DMS153 treated with DMSO at 0.1 percent for 48 hours (cell line): ENCODE results near the gene SANBR.
"Not testable (repeated sequence)": the region's sequence is repeated elsewhere in the genome, so short reads cannot be mapped to it uniquely, and the experiment has no call there.

Experiments used
- DNase-seq: peaks from one replicate; lab custom pipeline; 2025; ENCODE audit not compliant: unreplicated experiment; lab: John Stamatoyannopoulos, UW

The SANBR gene

GRCh38 chr2:61065714-61066709, at the start of gene SANBR:
SANBR (plus strand) TSS chr2:61065871; CDS start chr2:61070351, 4,480 bp downstream.
- peak; percentile 72 for DNase-seq

- no peak for DNase-seq
Measured at GRCh38 chr2:61015976-61016375, 49.7 kb upstream of the SANBR start.

GRCh38 chr2:61016392-61017002, 49.2 kb upstream of the SANBR start:
- no peak for DNase-seq

GRCh38 chr2:61017003-61017555, 48.6 kb upstream of the SANBR start:
- DNase-seq, result peak; percentile 79

GRCh38 chr2:61017556-61018317, 47.9 kb upstream of the SANBR start, which contains the start of the genes PEX13 and PUS10:
PEX13 (plus strand) TSS chr2:61017720; CDS start chr2:61017760, 40 bp downstream.
PUS10 (minus strand) TSS chr2:61018255; CDS start chr2:61011890, 6,365 bp downstream.
- DNase-seq, result peak; percentile 79

- DNase-seq, result no peak
Measured at GRCh38 chr2:61018318-61018755, 47.3 kb upstream of the SANBR start.

GRCh38 chr2:61018798-61019197, 46.9 kb upstream of the SANBR start:
- no peak for DNase-seq

GRCh38 chr2:61021228-61021660, 44.4 kb upstream of the SANBR start:
- DNase-seq, result no peak

- no peak for DNase-seq
Measured at GRCh38 chr2:61023670-61024069, 42.0 kb upstream of the SANBR start.

- DNase-seq, result no peak
Measured at GRCh38 chr2:61029533-61029932, 36.1 kb upstream of the SANBR start.

- DNase-seq, result not testable (repeated sequence)
Measured at GRCh38 chr2:61034592-61034991, 31.1 kb upstream of the SANBR start.

- DNase-seq, result not testable (repeated sequence)
Measured at GRCh38 chr2:61036643-61037042, 29.0 kb upstream of the SANBR start.

GRCh38 chr2:61042807-61043206, 22.9 kb upstream of the SANBR start:
- no peak for DNase-seq

- DNase-seq, result no peak
Measured at GRCh38 chr2:61044636-61045035, 21.0 kb upstream of the SANBR start.

GRCh38 chr2:61045226-61045625, 20.4 kb upstream of the SANBR start:
- DNase-seq, result no peak

- DNase-seq, result no peak
Measured at GRCh38 chr2:61045999-61046398, 19.7 kb upstream of the SANBR start.

GRCh38 chr2:61055557-61055956, 10.1 kb upstream of the SANBR start:
- DNase-seq, result no peak

- DNase-seq, result no peak
Measured at GRCh38 chr2:61057562-61057961, 8.1 kb upstream of the SANBR start.

GRCh38 chr2:61059382-61059781, 6.3 kb upstream of the SANBR start:
- DNase-seq, result no peak

- no peak for DNase-seq
Measured at GRCh38 chr2:61074100-61074499, 8.4 kb downstream of the SANBR start.

GRCh38 chr2:61085883-61086282, 20.2 kb downstream of the SANBR start:
- DNase-seq, result no peak
